OCI-LY1 (cell line): ENCODE measurements around the gene C17orf67.

Source experiments
- EZH2 ChIP-seq: fragments of 200-600 bp; sonication (generic), shearing (Covaris generic); IDR thresholded peaks from 2 replicates; pipeline ENCODE4 v1.8.0; 2017; ENCODE audit warnings: borderline replicate concordance, mixed run types, mild to moderate bottlenecking, antibody characterized with exemption, low read length, moderate library complexity, mixed read lengths
- TF ChIP-seq, protein P1 (sequence below): fragments of 200-600 bp; sonication (generic), shearing (Covaris generic); IDR thresholded peaks from 2 replicates; pipeline ENCODE4 v1.5.1; 2017; ENCODE audit warnings: mild to moderate bottlenecking, antibody characterized with exemption, low read length, moderate library complexity, mixed read lengths

- TF ChIP-seq, protein P1, sequence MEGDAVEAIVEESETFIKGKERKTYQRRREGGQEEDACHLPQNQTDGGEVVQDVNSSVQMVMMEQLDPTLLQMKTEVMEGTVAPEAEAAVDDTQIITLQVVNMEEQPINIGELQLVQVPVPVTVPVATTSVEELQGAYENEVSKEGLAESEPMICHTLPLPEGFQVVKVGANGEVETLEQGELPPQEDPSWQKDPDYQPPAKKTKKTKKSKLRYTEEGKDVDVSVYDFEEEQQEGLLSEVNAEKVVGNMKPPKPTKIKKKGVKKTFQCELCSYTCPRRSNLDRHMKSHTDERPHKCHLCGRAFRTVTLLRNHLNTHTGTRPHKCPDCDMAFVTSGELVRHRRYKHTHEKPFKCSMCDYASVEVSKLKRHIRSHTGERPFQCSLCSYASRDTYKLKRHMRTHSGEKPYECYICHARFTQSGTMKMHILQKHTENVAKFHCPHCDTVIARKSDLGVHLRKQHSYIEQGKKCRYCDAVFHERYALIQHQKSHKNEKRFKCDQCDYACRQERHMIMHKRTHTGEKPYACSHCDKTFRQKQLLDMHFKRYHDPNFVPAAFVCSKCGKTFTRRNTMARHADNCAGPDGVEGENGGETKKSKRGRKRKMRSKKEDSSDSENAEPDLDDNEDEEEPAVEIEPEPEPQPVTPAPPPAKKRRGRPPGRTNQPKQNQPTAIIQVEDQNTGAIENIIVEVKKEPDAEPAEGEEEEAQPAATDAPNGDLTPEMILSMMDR, result no peak
- TF ChIP-seq EZH2, result no peak
Measured at GRCh38 chr17:56762144-56762543, 71.6 kb downstream of the C17orf67 start.
